Sigmoid colon (tissue), 3 donors: ENCODE data around the gene PPP2R5E.

Experiments used
- CTCF ChIP-seq, 4 experiments: fragments of 450-650 bp in 3 of 4; fragments of 200-600 bp in 1 of 4; IDR thresholded peaks; one replicate each; pipeline ENCODE4 v1.5.1; 2016 to 2019; ENCODE audit warnings: antibody characterized with exemption in 4 of 4, mild to moderate bottlenecking in 3 of 4, moderate library complexity in 2 of 4
- POLR2A ChIP-seq, 2 donors: fragments of 450-650 bp; IDR thresholded peaks; one replicate each; pipeline ENCODE4 v1.6.1; 2016; ENCODE audit warnings: antibody characterized with exemption in 2 of 2, mild to moderate bottlenecking in 2 of 2, moderate library complexity in 2 of 2

DNA sequence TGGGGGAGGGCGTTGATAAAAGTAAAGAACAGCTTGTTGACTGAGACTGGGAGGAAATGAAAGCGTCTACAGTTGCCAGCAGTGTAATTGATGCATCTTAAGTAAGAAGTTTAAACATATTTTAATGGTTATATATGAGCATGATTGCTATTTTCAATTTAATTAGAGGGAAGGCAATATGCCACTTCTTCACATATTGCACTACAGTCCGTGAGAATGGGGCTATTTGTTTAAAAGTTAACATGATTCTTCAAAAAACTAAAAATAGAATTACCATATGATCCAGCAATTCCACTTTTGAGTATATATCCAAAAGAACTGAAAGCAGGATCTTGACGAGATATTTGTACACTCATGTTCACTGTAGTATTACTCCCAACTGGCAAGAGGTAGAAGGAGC, 38.3 kb upstream of the PPP2R5E start:
- TF ChIP-seq CTCF (IDR thresholded peaks at IDR 0.05) = no peak
- TF ChIP-seq POLR2A (IDR thresholded peaks at IDR 0.05) = no peak
